CD4-positive, alpha-beta memory T cell (primary cell): ENCODE data around the gene NKD2. TPM values are rescaled to one million over a fixed set of nuclear protein-coding genes. Genes with fewer than 3 reads are reported as not detected.

Experiments
- CTCF ChIA-PET: fragments of 350-600 bp; sonication (Branson Sonifier 250); formaldehyde crosslinking; loops from one replicate; lab custom pipeline; 2021; ENCODE audit warnings: inconsistent platforms; ENCODE audit not compliant: partially characterized antibody; lab: Charles Lee
- POLR2A ChIA-PET: fragments of 350-600 bp; sonication (Branson Sonifier 250); formaldehyde crosslinking; loops from one replicate; lab custom pipeline; 2021; ENCODE audit not compliant: partially characterized antibody; lab: Charles Lee
- DNase-seq, 5 donors: peaks; one replicate each; pipeline versions ENCODE4 v3.0.0 to v3.0.0-alpha.2; 2020 to 2022; ENCODE audit warnings: mixed read lengths in 1 of 5
- H3K27ac ChIP-seq: one replicate; pipeline ENCODE4 v1.7.0; 2013; ENCODE audit warnings: low read depth, low read length
- H3K27me3 ChIP-seq: 2 replicates; pipeline ENCODE4 v1.7.0; 2013; ENCODE audit warnings: mild to moderate bottlenecking, low read length, moderate library complexity; ENCODE audit not compliant: insufficient read depth
- H3K36me3 ChIP-seq: 2 replicates; pipeline ENCODE4 v1.7.0; 2013; ENCODE audit warnings: mild to moderate bottlenecking, low read length, moderate library complexity; ENCODE audit not compliant: insufficient read depth
- H3K4me1 ChIP-seq: 2 replicates; pipeline ENCODE4 v1.7.0; 2013; ENCODE audit warnings: mild to moderate bottlenecking, low read length, moderate library complexity; ENCODE audit not compliant: insufficient read depth
- H3K4me3 ChIP-seq, 2 donors: one replicate each; pipeline ENCODE4 v1.7.0; 2013; ENCODE audit warnings: low read length in 2 of 2, mild to moderate bottlenecking in 1 of 2
- H3K9me3 ChIP-seq, 2 donors: one replicate each; pipeline ENCODE4 v1.7.0; 2013; ENCODE audit warnings: low read length in 2 of 2, control low read depth in 1 of 2; ENCODE audit not compliant: control insufficient read depth in 1 of 2
- H3K27ac Mint-ChIP-seq, 7 donors: one replicate each; pipeline ENCODE4 v1.8.0; 2020 to 2021; ENCODE audit warnings: mixed read lengths in 7 of 7, mild to moderate bottlenecking in 6 of 7, inconsistent platforms in 3 of 7, moderate library complexity in 3 of 7
- H3K27me3 Mint-ChIP-seq, 2 donors: one replicate each; pipeline ENCODE4 v1.8.0; 2020 to 2021; ENCODE audit warnings: mixed read lengths in 2 of 2
- H3K36me3 Mint-ChIP-seq, 2 donors: one replicate each; pipeline ENCODE4 v1.8.0; 2020 to 2021; ENCODE audit warnings: mixed read lengths in 2 of 2, inconsistent platforms in 1 of 2, mild to moderate bottlenecking in 1 of 2
- H3K4me1 Mint-ChIP-seq, 4 donors: one replicate each; pipeline ENCODE4 v1.8.0; 2020 to 2021; ENCODE audit warnings: mixed read lengths in 4 of 4, mild to moderate bottlenecking in 1 of 4
- H3K4me3 Mint-ChIP-seq, 8 donors: one replicate each; pipeline ENCODE4 v1.8.0; 2020 to 2021; ENCODE audit warnings: mixed read lengths in 8 of 8, mild to moderate bottlenecking in 7 of 8, moderate library complexity in 6 of 8, inconsistent platforms in 3 of 8
- H3K9me3 Mint-ChIP-seq, 8 donors: one replicate each; pipeline ENCODE4 v1.8.0; 2020 to 2021; ENCODE audit warnings: mixed read lengths in 8 of 8, mild to moderate bottlenecking in 5 of 8, inconsistent platforms in 3 of 8, moderate library complexity in 1 of 8
- intact Hi-C: fragments of 100-400 bp; cut with micrococcal nuclease; formaldehyde crosslinking; loops from one replicate; pipeline ENCODE4 v1.15.1; 2023
- polyA plus RNA-seq, 2 donors: library from polyadenylated mRNA; unstranded; fragments of 300-500 nt; fragmentation: Illumina TruSeq; gene quantifications; one replicate each; pipeline ENCODE4 v1.2.3, GENCODE V29; 2021
- total RNA-seq, 2 experiments: library from RNA; stranded (reverse); gene quantifications; one replicate each; pipeline ENCODE4 v1.2.3, GENCODE V29; 2021

Gene NKD2
- total and polyA plus RNA-seq, 4 experiments from 2014 or later, result not detected

- no peak overlapping the region for H3K4me3 ChIP-seq
- Mint-ChIP-seq H3K4me1 (peaks cover 0 to 2% (median 0%) of the 10 kb centered on the region in 4 donors), H3K9me3 (no peaks in the 10 kb centered on the region), H3K27ac (no peak overlapping the region), H3K27me3 (no peaks in the 10 kb centered on the region), H3K36me3 (peaks cover 3 to 12% of the 10 kb centered on the region in 2 donors), H3K4me3 (no peak overlapping the region)
- no peaks in the 10 kb centered on the region for H3K9me3 ChIP-seq
- DNase-seq, result no peak
- H3K27me3 ChIP-seq, result no peaks in the 10 kb centered on the region
- H3K27ac ChIP-seq, result no peak overlapping the region
- peaks cover 5% of the 10 kb centered on the region for H3K36me3 ChIP-seq
- intact Hi-C loops, result no loop called here
- ChIA-PET POLR2A (no interaction called here), CTCF (no interaction called here)
- no peaks in the 10 kb centered on the region for H3K4me1 ChIP-seq
Measured at GRCh38 chr5:1068895-1069719, 60.5 kb downstream of the NKD2 start.

- Histone ChIP-seq H3K36me3 (no peaks in the 10 kb centered on the region), H3K27ac (no peak overlapping the region), H3K27me3 (no peaks in the 10 kb centered on the region), H3K4me3 (no peak overlapping the region), H3K9me3 (no peaks in the 10 kb centered on the region), H3K4me1 (no peaks in the 10 kb centered on the region)
- H3K27me3 Mint-ChIP-seq, result no peaks in the 10 kb centered on the region
- intact Hi-C loops, result no loop called here
- ChIA-PET CTCF (no interaction called here), POLR2A (no interaction called here)
- no peaks in the 10 kb centered on the region for H3K9me3 Mint-ChIP-seq
- H3K36me3 Mint-ChIP-seq, result peaks cover 3 to 12% of the 10 kb centered on the region in 2 donors
- no peak overlapping the region for H3K4me3 Mint-ChIP-seq
- no peak for DNase-seq
- no peak overlapping the region for H3K27ac Mint-ChIP-seq
- peaks cover 0 to 2% (median 0%) of the 10 kb centered on the region in 4 donors for H3K4me1 Mint-ChIP-seq
Measured at GRCh38 chr5:1069720-1070088, 61.1 kb downstream of the NKD2 start.

GRCh38 chr5:1073239-1074102 lies 64.9 kb downstream of the NKD2 start:
- H3K27me3 ChIP-seq, result no peaks in the 10 kb centered on the region
- Mint-ChIP-seq H3K36me3 (peaks cover 8 to 9% of the 10 kb centered on the region in 2 donors), H3K9me3 (no peaks in the 10 kb centered on the region), H3K4me3 (peak overlapping the region in 1 of 8 donors; percentile 66), H3K4me1 (peaks cover 0 to 4% (median 0%) of the 10 kb centered on the region in 4 donors), H3K27me3 (no peaks in the 10 kb centered on the region), H3K27ac (no peak overlapping the region)
- no peak overlapping the region for H3K4me3 ChIP-seq
- no peaks in the 10 kb centered on the region for H3K36me3 ChIP-seq
- CTCF ChIA-PET, result no interaction called here
- H3K9me3 ChIP-seq, result no peaks in the 10 kb centered on the region
- intact Hi-C loops, result no loop called here
- H3K27ac ChIP-seq, result no peak overlapping the region
- no peaks in the 10 kb centered on the region for H3K4me1 ChIP-seq
- POLR2A ChIA-PET, result no interaction called here
- DNase-seq, result no peak

- Histone ChIP-seq H3K27ac (no peak overlapping the region), H3K4me3 (no peak overlapping the region), H3K27me3 (no peaks in the 10 kb centered on the region), H3K9me3 (no peaks in the 10 kb centered on the region), H3K4me1 (no peaks in the 10 kb centered on the region), H3K36me3 (no peaks in the 10 kb centered on the region)
- DNase-seq, result no peak
- peaks cover 0 to 4% (median 0%) of the 10 kb centered on the region in 4 donors for H3K4me1 Mint-ChIP-seq
- CTCF ChIA-PET, result no interaction called here
- no peaks in the 10 kb centered on the region for H3K27me3 Mint-ChIP-seq
- no peak overlapping the region for H3K27ac Mint-ChIP-seq
- H3K4me3 Mint-ChIP-seq, result no peak overlapping the region
- H3K36me3 Mint-ChIP-seq, result peaks cover 11 to 12% of the 10 kb centered on the region in 2 donors
- POLR2A ChIA-PET, result no interaction called here
- H3K9me3 Mint-ChIP-seq, result no peaks in the 10 kb centered on the region
- intact Hi-C loops, result no loop called here
Measured at GRCh38 chr5:1074226-1074625, 65.6 kb downstream of the NKD2 start.

- Mint-ChIP-seq H3K27me3 (no peaks in the 10 kb centered on the region), H3K27ac (no peak overlapping the region), H3K9me3 (no peaks in the 10 kb centered on the region), H3K36me3 (peaks cover 12 to 14% of the 10 kb centered on the region in 2 donors), H3K4me1 (peaks cover 0 to 4% (median 0%) of the 10 kb centered on the region in 4 donors), H3K4me3 (no peak overlapping the region)
- ChIA-PET POLR2A (no interaction called here), CTCF (no interaction called here)
- Histone ChIP-seq H3K9me3 (no peaks in the 10 kb centered on the region), H3K36me3 (no peaks in the 10 kb centered on the region), H3K27me3 (no peaks in the 10 kb centered on the region), H3K4me3 (no peak overlapping the region), H3K4me1 (no peaks in the 10 kb centered on the region), H3K27ac (no peak overlapping the region)
- intact Hi-C loops, result no loop called here
- no peak for DNase-seq
Measured at GRCh38 chr5:1074816-1075554, 66.4 kb downstream of the NKD2 start.

- intact Hi-C loops, result no loop called here
Measured at GRCh38 chr5:1075555-1075881, 66.9 kb downstream of the NKD2 start.

GRCh38 chr5:1075931-1076330 lies 67.3 kb downstream of the NKD2 start:
- H3K4me3 Mint-ChIP-seq, result no peak overlapping the region
- ChIA-PET POLR2A (no interaction called here), CTCF (no interaction called here)
- no peaks in the 10 kb centered on the region for H3K9me3 ChIP-seq
- no peak overlapping the region for H3K27ac ChIP-seq
- H3K27me3 ChIP-seq, result no peaks in the 10 kb centered on the region
- no peaks in the 10 kb centered on the region for H3K27me3 Mint-ChIP-seq
- H3K4me1 Mint-ChIP-seq, result peaks cover 0 to 4% (median 0%) of the 10 kb centered on the region in 4 donors
- H3K36me3 ChIP-seq, result no peaks in the 10 kb centered on the region
- H3K4me1 ChIP-seq, result no peaks in the 10 kb centered on the region
- intact Hi-C loops, result no loop called here
- H3K4me3 ChIP-seq, result no peak overlapping the region
- peaks cover 0 to 2% (median 0%) of the 10 kb centered on the region in 8 donors for H3K9me3 Mint-ChIP-seq
- no peak for DNase-seq
- H3K27ac Mint-ChIP-seq, result no peak overlapping the region
- H3K36me3 Mint-ChIP-seq, result peaks cover 15 to 16% of the 10 kb centered on the region in 2 donors

More at GRCh38 chr5:1075555-1075881, 66.9 kb downstream of the NKD2 start:
- Mint-ChIP-seq H3K4me3 (no peak overlapping the region), H3K27ac (no peak overlapping the region), H3K9me3 (peaks cover 0 to 2% (median 0%) of the 10 kb centered on the region in 8 donors), H3K27me3 (no peaks in the 10 kb centered on the region), H3K36me3 (peaks cover 12 to 14% of the 10 kb centered on the region in 2 donors), H3K4me1 (peaks cover 0 to 4% (median 0%) of the 10 kb centered on the region in 4 donors)
- Histone ChIP-seq H3K27ac (no peak overlapping the region), H3K4me3 (no peak overlapping the region), H3K36me3 (no peaks in the 10 kb centered on the region), H3K4me1 (no peaks in the 10 kb centered on the region), H3K9me3 (no peaks in the 10 kb centered on the region), H3K27me3 (no peaks in the 10 kb centered on the region)
- CTCF ChIA-PET, result no interaction called here
- DNase-seq, result no peak
- POLR2A ChIA-PET, result no interaction called here
